ENCODE measurements around the gene KCNJ5. TPM values are rescaled to one million over a fixed set of nuclear protein-coding genes. Genes with fewer than 3 reads are reported as not detected.

KCNJ5 gene
- polyA plus RNA-seq (2013, experiment 1 of 2), result 0.03 TPM
- not detected for polyA plus RNA-seq (2013, experiment 2 of 2)

GRCh38 chr11:128890543-128891368 lies at the start of gene KCNJ5:
Gene KCNJ5, plus strand, starts transcription at chr11:128891356. Its CDS starts 19,918 bp downstream, at chr11:128911274.
- H3K18ac ChIP-seq (ENCODE audit: low read depth in 1 of 2, low read length in 2 of 2), result peak within 1 kb of the TSS in 1 of 2 experiments; percentile 29
- no peak within 1 kb of the TSS for H2BK120ac ChIP-seq (ENCODE audit: low read depth, low read length)
- no peaks in the 10 kb centered on the region for H3K79me1 ChIP-seq (replicated peaks; ENCODE audit: low read length, poor library complexity, severe bottlenecking)
- H3K9me3 ChIP-seq (ENCODE audit: control insufficient read depth, low read length), result no peaks in the 10 kb centered on the region
- DNase-seq, result peak; percentile 41
- peak within 1 kb of the TSS; percentile 78 for H2BK15ac ChIP-seq (ENCODE audit: low read depth, poor library complexity, severe bottlenecking)
- H3K14ac ChIP-seq (ENCODE audit: low read length in 2 of 2), result no peak within 1 kb of the TSS
- under 1% methylated on average over 60 of the region's 85 CpGs for WGBS
- H3K27me3 ChIP-seq (ENCODE audit: control insufficient read depth in 1 of 2, insufficient read depth in 1 of 2, low read length in 2 of 2), result peaks cover 59 to 77% of the 10 kb centered on the region in 2 experiments
- no peak within 1 kb of the TSS for H2AK5ac ChIP-seq (ENCODE audit: low read length, severe bottlenecking)
- no peaks in the 10 kb centered on the region for H3K36me3 ChIP-seq (ENCODE audit: control insufficient read depth in 1 of 2, insufficient read depth in 2 of 2, low read depth in 1 of 2, low read length in 2 of 2)
- H2BK5ac ChIP-seq (ENCODE audit: low read depth, low read length, poor library complexity, severe bottlenecking), result no peak within 1 kb of the TSS
- no peak within 1 kb of the TSS for H3K27ac ChIP-seq (ENCODE audit: low read length, poor library complexity, severe bottlenecking)
- no peak within 1 kb of the TSS for H4K91ac ChIP-seq (ENCODE audit: low read length)
- peak within 1 kb of the TSS in 1 of 2 experiments; percentile 95 for H3K23ac ChIP-seq (ENCODE audit: low read length in 2 of 2)
- H3K9ac ChIP-seq (ENCODE audit: low read length), result peak within 1 kb of the TSS; percentile 58
- H4K8ac ChIP-seq (ENCODE audit: low read length), result no peak within 1 kb of the TSS
- no peak within 1 kb of the TSS for H3K4ac ChIP-seq (ENCODE audit: low read depth in 1 of 2, low read length in 2 of 2)
- H3K4me3 ChIP-seq (ENCODE audit: insufficient read depth in 1 of 2, low read depth in 1 of 2, low read length in 2 of 2), result peak within 1 kb of the TSS; percentile 37 to 75
- no peak within 1 kb of the TSS for H2BK12ac ChIP-seq (ENCODE audit: low read length in 2 of 2)
- peak within 1 kb of the TSS; percentile 78 for H3K4me2 ChIP-seq (ENCODE audit: low read length, poor library complexity, severe bottlenecking)
- H2AFZ ChIP-seq (ENCODE audit: low read depth, low read length), result no peak within 1 kb of the TSS
- H3K4me1 ChIP-seq (ENCODE audit: control insufficient read depth, insufficient read depth, low read depth, low read length), result peaks cover 10% of the 10 kb centered on the region

- H3K27ac ChIP-seq (ENCODE audit: low read length, poor library complexity, severe bottlenecking), result no peak overlapping the region
- H3K4ac ChIP-seq (ENCODE audit: low read depth in 1 of 2, low read length in 2 of 2), result no peak overlapping the region
- H2AK5ac ChIP-seq (ENCODE audit: low read length, severe bottlenecking), result no peak overlapping the region
- no peak overlapping the region for H3K14ac ChIP-seq (ENCODE audit: low read length in 2 of 2)
- no peak overlapping the region for H3K18ac ChIP-seq (ENCODE audit: low read depth in 1 of 2, low read length in 2 of 2)
- H3K9ac ChIP-seq (ENCODE audit: low read length), result no peak overlapping the region
- no peaks in the 10 kb centered on the region for H3K79me1 ChIP-seq (replicated peaks; ENCODE audit: low read length, poor library complexity, severe bottlenecking)
- H2BK5ac ChIP-seq (ENCODE audit: low read depth, low read length, poor library complexity, severe bottlenecking), result no peak overlapping the region
- no peak for DNase-seq
- H3K36me3 ChIP-seq (ENCODE audit: control insufficient read depth in 1 of 2, insufficient read depth in 2 of 2, low read depth in 1 of 2, low read length in 2 of 2), result no peaks in the 10 kb centered on the region
- no peak overlapping the region for H2BK12ac ChIP-seq (ENCODE audit: low read length in 2 of 2)
- H3K27me3 ChIP-seq (ENCODE audit: control insufficient read depth in 1 of 2, insufficient read depth in 1 of 2, low read length in 2 of 2), result peaks cover 39 to 46% of the 10 kb centered on the region in 2 experiments
- H4K91ac ChIP-seq (ENCODE audit: low read length), result no peak overlapping the region
- no peak overlapping the region for H3K23ac ChIP-seq (ENCODE audit: low read length in 2 of 2)
- 60% methylated on average over 2 of the region's 7 CpGs for WGBS
- H3K4me2 ChIP-seq (ENCODE audit: low read length, poor library complexity, severe bottlenecking), result no peak overlapping the region
- H2BK120ac ChIP-seq (ENCODE audit: low read depth, low read length), result no peak overlapping the region
- no peaks in the 10 kb centered on the region for H3K9me3 ChIP-seq (ENCODE audit: control insufficient read depth, low read length)
- H3K4me3 ChIP-seq (ENCODE audit: insufficient read depth in 1 of 2, low read depth in 1 of 2, low read length in 2 of 2), result no peak overlapping the region
- no peaks in the 10 kb centered on the region for H3K4me1 ChIP-seq (ENCODE audit: control insufficient read depth, insufficient read depth, low read depth, low read length)
- no peak overlapping the region for H2BK15ac ChIP-seq (ENCODE audit: low read depth, poor library complexity, severe bottlenecking)
- H2AFZ ChIP-seq (ENCODE audit: low read depth, low read length), result no peak overlapping the region
- H4K8ac ChIP-seq (ENCODE audit: low read length), result no peak overlapping the region
Measured at GRCh38 chr11:128841461-128842072, 49.6 kb upstream of the KCNJ5 start.

- Histone ChIP-seq H4K8ac (ENCODE audit: low read length) (no peak overlapping the region), H3K23ac (ENCODE audit: low read length in 2 of 2) (no peak overlapping the region), H2AFZ (ENCODE audit: low read depth, low read length) (no peak overlapping the region), H3K79me1 (replicated peaks; ENCODE audit: low read length, poor library complexity, severe bottlenecking) (no peaks in the 10 kb centered on the region), H3K27ac (ENCODE audit: low read length, poor library complexity, severe bottlenecking) (no peak overlapping the region), H2BK12ac (ENCODE audit: low read length in 2 of 2) (no peak overlapping the region), H2AK5ac (ENCODE audit: low read length, severe bottlenecking) (no peak overlapping the region), H3K27me3 (ENCODE audit: control insufficient read depth in 1 of 2, insufficient read depth in 1 of 2, low read length in 2 of 2) (peaks cover 24 to 44% of the 10 kb centered on the region in 2 experiments), H4K91ac (ENCODE audit: low read length) (no peak overlapping the region), H3K4me2 (ENCODE audit: low read length, poor library complexity, severe bottlenecking) (no peak overlapping the region), H3K14ac (ENCODE audit: low read length in 2 of 2) (no peak overlapping the region), H3K9ac (ENCODE audit: low read length) (no peak overlapping the region), H2BK5ac (ENCODE audit: low read depth, low read length, poor library complexity, severe bottlenecking) (no peak overlapping the region), H3K4ac (ENCODE audit: low read depth in 1 of 2, low read length in 2 of 2) (no peak overlapping the region), H2BK15ac (ENCODE audit: low read depth, poor library complexity, severe bottlenecking) (no peak overlapping the region), H2BK120ac (ENCODE audit: low read depth, low read length) (no peak overlapping the region), H3K4me1 (ENCODE audit: control insufficient read depth, insufficient read depth, low read depth, low read length) (no peaks in the 10 kb centered on the region), H3K4me3 (ENCODE audit: insufficient read depth in 1 of 2, low read depth in 1 of 2, low read length in 2 of 2) (no peak overlapping the region), H3K36me3 (ENCODE audit: control insufficient read depth in 1 of 2, insufficient read depth in 2 of 2, low read depth in 1 of 2, low read length in 2 of 2) (no peaks in the 10 kb centered on the region), H3K9me3 (ENCODE audit: control insufficient read depth, low read length) (no peaks in the 10 kb centered on the region), H3K18ac (ENCODE audit: low read depth in 1 of 2, low read length in 2 of 2) (no peak overlapping the region)
- WGBS, result 64% methylated on average over 2 of the region's 2 CpGs
- DNase-seq, result no peak
Measured at GRCh38 chr11:128843198-128843785, 47.9 kb upstream of the KCNJ5 start.

GRCh38 chr11:128845334-128845780 lies 45.8 kb upstream of the KCNJ5 start:
- H4K91ac ChIP-seq (ENCODE audit: low read length), result no peak overlapping the region
- H4K8ac ChIP-seq (ENCODE audit: low read length), result no peak overlapping the region
- H3K18ac ChIP-seq (ENCODE audit: low read depth in 1 of 2, low read length in 2 of 2), result no peak overlapping the region
- no peak overlapping the region for H3K9ac ChIP-seq (ENCODE audit: low read length)
- no peak overlapping the region for H3K4ac ChIP-seq (ENCODE audit: low read depth in 1 of 2, low read length in 2 of 2)
- 97% methylated on average over 2 of the region's 2 CpGs for WGBS
- H2BK120ac ChIP-seq (ENCODE audit: low read depth, low read length), result no peak overlapping the region
- no peak for DNase-seq
- no peak overlapping the region for H3K14ac ChIP-seq (ENCODE audit: low read length in 2 of 2)
- H3K4me2 ChIP-seq (ENCODE audit: low read length, poor library complexity, severe bottlenecking), result no peak overlapping the region
- no peak overlapping the region for H3K27ac ChIP-seq (ENCODE audit: low read length, poor library complexity, severe bottlenecking)
- no peaks in the 10 kb centered on the region for H3K79me1 ChIP-seq (replicated peaks; ENCODE audit: low read length, poor library complexity, severe bottlenecking)
- no peaks in the 10 kb centered on the region for H3K4me1 ChIP-seq (ENCODE audit: control insufficient read depth, insufficient read depth, low read depth, low read length)
- no peak overlapping the region for H2AK5ac ChIP-seq (ENCODE audit: low read length, severe bottlenecking)
- peaks cover 10 to 36% of the 10 kb centered on the region in 2 experiments for H3K27me3 ChIP-seq (ENCODE audit: control insufficient read depth in 1 of 2, insufficient read depth in 1 of 2, low read length in 2 of 2)
- no peak overlapping the region for H3K23ac ChIP-seq (ENCODE audit: low read length in 2 of 2)
- H3K36me3 ChIP-seq (ENCODE audit: control insufficient read depth in 1 of 2, insufficient read depth in 2 of 2, low read depth in 1 of 2, low read length in 2 of 2), result no peaks in the 10 kb centered on the region
- H3K9me3 ChIP-seq (ENCODE audit: control insufficient read depth, low read length), result no peaks in the 10 kb centered on the region
- H2AFZ ChIP-seq (ENCODE audit: low read depth, low read length), result no peak overlapping the region
- no peak overlapping the region for H2BK12ac ChIP-seq (ENCODE audit: low read length in 2 of 2)
- no peak overlapping the region for H2BK15ac ChIP-seq (ENCODE audit: low read depth, poor library complexity, severe bottlenecking)
- H2BK5ac ChIP-seq (ENCODE audit: low read depth, low read length, poor library complexity, severe bottlenecking), result no peak overlapping the region
- H3K4me3 ChIP-seq (ENCODE audit: insufficient read depth in 1 of 2, low read depth in 1 of 2, low read length in 2 of 2), result no peak overlapping the region
